ENCODE measurements around the gene SRGAP2.
"Not testable (repeated sequence)": the region's sequence is repeated elsewhere in the genome, so short reads cannot be mapped to it uniquely, and the experiment has no call there.

The SRGAP2 gene

DNA sequence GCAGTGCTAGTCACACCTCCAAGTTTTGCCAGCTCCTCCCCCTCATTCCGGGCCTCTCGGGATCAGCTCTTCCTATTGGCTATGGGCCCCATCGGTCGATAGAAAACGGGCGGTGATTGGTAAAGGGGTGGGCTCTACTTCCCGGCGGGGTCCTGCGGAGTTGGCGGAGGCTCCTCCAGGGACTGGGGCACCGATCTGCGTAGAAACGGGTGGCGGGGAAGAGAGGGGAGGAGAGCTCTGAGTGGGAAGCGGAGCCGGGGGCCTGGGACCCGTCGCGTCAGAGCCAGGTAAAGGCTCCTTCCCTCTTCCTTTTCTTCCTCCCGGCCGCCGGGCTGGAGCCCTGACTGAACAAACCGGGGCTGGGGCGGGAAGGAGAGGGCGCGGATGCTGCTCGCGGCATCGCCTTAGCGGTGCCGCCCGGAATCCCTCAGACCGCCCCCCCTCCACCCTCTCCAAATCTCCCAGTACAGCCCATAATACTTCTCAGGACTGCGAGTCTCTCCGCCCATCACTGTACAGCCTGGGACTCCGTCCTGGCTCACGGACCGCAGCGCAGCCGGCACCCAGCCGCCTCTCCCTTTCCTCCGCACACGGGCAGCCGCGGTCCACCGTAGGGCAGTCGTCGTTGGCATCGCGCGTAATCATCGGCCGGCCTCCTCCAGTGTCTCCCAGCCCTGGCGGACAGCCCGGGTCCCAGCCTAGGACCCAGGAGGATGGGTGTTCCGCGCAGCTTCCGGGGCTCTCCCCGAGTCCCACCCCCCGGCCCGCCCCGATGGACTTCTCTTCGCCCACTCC, at the start of gene SRGAP2:
TSS of gene SRGAP2 (plus strand) at position 178 of the 795 bp plus-strand sequence. CDS start 2,430 bp downstream, outside the sequence.
- DNase-seq, result peak; percentile 45 to 74 (median 69)

DNA sequence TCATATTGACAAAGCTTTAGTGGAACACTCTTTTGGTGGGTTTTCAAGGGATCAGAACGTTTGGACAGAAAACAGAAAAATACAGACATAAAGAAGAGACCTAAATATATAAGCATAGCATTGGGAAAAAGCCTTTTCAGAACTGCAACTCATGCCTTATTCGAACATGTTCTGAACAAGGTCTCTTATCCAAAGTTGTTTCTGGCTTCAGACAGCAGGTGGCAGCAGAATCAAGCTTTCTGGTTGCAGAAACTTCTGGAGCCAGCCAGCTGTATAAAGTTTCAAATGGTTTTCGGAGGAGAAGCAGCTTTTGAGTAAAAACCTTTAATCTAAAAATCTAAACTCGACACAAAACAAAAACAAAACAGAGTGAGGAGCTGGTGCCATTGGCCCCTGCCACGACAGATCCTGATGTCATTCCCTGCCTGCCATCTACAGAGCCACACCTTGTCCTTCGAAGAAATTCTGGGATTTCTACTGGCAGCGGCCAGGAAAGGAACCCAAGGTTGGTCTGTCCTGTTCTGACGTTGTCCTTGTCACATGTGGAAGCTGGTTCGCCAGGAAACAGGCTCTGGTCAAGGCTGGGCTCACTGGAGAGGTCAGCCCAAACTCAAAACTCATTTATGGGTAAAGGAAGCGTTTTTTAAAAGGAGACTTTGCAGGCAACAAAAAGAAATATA, 35.9 kb upstream of the SRGAP2 start:
- DNase-seq, result not testable (repeated sequence)

DNA sequence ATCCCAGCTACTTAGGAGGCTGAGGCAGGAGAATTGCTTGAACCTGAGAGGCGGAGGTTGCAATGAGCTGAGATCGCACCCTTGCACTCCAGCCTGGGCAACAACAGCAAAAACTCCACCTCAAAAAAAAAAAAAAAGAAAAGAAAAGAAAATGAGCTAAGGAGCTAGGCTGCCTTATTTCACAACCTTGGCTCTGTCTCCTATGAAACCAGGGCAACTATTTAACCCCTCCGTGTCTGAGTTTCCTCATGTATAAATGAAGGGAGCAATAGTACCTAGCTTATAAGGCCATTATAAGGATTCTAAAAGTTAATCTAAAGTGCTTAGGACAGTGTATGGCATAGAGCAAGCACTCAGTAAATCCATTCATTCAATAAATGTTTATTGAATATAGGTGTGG, 33.5 kb upstream of the SRGAP2 start:
- not testable (repeated sequence) for DNase-seq

DNA sequence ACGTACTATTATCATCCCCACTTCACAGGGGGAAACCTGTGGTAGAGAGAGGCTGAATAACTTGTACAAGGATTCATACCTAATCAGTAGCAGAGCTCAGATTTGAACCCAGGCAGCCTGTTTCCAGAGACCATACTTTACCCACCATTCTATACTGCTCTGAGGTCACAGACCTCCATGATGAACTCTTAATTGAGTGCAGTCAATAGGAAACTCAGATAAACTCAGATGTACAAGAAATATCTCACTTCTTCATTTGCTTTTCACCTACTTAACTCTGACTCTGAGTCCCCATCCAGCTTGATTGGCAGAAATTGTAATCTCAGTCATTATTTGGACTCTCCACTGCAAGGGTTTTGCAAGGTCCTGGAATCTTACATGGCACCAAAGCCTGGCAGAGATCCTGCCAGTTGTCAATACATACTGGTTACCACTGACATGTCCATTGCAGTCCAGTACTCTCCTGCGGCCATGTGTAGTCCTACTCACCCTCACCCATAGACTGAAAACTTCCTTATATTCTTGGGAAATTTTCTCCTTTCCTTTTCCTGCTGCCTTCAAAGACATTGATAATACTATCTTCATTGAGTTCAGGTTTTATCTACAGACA, 30.1 kb upstream of the SRGAP2 start:
- DNase-seq, result not testable (repeated sequence)

DNA sequence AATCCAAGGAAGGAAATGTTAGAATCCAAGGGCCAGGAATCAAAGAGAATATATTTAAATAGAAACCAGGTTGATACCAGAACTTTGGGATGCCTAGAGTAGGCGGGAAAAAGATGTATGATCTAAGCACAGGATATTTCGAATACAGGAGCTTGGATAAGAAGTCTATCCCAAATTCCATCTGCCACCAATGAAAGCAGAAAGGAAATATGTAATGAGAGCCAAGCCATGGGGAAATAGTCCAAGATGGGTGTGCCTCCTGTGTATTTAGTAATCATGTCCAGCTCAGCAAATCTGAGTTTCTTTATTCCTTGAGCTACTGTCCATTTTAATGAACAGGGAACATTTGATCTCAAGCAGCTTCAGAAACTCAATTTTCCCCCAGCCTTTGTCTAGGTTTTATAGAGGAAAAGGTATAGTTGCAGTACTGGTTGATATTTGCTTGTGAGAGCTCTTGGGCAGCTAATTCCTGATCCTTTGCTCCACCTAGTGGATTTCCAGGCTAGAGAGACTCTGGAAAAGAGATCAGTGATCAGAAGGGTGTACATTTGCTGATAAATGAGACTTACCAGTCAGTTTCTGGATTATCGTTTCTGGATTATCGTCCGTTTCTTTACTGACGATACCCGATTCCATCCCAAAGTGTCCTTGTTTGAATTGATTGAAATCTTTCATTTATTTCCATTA, 29.0 kb upstream of the SRGAP2 start:
- DNase-seq, result peak in 1 of 3 experiments; percentile 17

DNA sequence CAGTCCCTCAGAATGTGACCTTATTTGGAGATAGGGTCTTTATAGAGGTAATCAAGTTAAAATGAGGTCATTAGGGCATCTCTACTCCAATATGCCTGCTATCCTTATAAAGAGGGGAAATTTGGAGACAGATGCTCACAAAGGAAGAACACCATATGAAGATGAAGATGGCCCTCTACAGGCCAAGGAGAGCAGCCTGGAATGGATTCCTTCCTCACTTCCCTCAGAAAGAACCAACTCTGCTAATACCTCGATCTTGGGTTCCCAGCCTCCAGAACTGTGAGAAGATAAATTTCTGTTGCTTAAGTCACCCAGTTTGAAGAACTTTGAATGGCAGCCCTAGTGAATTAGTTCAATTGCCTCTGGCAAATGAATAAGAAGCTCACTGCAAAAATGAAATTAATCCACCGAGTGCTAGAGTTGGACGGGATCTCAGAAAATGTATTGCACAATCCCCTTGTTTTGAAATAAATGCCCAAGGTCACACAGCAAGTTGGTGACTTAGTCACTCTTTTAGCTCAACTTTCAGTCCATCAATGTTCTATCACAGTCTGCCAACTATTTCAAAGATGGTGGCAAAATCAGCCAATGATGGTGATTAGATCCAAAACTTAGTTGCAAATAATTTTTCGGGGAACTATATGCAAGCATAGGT, 27.8 kb upstream of the SRGAP2 start:
- DNase-seq, result not testable (repeated sequence)

DNA sequence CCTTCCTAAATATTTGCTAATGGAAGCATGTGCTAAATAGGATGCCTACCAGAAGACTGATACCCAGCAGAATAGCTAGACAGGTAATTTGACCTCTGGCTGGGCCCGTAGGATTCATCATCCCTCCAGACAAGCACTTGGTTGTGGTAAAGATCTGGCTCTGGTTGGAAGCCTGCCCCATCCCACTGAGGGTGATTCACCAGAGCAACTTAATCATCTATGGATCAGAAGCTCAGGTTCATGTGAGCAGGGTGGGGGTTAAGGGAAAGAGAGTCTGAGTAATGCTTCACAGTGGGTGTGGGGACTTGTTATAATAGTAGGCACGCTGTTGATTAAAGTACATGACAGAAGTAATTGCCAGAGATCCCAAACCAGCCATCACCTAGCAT, 27.2 kb upstream of the SRGAP2 start:
- not testable (repeated sequence) for DNase-seq

DNA sequence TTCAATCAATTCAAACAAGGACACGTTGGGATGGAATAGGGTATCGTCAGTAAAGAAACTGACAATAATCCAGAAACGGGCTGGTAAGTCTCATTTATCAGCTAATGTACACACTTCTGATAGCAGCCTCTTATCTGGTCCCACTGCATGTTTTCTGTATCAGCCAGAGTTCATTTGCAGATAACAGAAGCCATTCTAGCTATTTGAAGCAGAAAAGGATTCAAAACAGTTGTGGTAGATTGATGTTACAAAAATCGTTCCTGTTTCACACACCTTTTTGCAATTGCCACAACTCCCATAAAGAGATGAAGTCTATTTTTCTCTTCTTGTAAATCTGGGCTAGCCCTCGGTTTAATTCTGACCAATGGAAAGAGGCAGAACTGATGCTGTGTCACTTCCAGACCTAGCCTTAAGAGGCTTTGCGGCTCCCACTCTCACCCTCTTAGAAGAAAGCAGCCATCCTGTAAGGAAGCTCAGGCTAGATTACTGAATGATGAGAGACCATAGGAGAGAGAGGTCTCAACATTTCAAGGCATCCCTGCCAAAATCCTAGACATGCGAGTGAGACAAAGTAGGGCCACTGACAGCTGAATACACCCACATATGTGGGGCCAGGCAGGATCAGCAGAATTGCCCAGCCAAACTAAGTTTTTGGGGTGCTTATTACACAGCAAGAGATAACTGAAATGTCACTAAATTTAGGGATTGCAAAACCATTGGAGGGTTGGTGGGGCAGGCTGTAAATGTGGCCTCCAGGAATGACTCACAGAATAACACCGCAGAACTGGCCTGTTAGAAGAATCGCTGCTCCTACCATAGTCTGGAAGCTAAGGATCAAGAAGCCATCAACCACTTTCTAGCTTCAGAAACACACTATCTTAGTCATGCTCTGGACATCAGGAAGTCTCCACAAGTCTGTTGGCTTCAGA, 25.0 kb upstream of the SRGAP2 start:
- DNase-seq, result not testable (repeated sequence)

DNA sequence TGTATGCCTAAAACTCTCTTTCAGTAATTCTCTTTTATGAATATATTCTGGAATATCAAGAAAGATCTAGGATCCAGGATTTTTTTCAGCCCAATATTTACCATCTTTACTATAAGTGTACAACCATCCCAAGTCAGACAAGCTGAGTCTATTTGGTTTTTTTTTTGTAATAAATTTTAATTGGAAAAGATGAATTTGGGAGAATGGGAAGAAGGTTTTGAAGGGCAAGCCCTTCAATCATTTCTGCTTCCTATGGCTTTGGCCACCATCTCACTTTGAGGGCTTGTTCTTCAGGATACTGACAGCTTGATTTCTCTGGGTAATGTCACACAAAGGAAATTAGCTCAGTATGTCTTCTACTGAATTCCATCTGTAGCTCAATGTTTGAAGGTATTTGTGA, 23.7 kb upstream of the SRGAP2 start:
- DNase-seq, result not testable (repeated sequence)

DNA sequence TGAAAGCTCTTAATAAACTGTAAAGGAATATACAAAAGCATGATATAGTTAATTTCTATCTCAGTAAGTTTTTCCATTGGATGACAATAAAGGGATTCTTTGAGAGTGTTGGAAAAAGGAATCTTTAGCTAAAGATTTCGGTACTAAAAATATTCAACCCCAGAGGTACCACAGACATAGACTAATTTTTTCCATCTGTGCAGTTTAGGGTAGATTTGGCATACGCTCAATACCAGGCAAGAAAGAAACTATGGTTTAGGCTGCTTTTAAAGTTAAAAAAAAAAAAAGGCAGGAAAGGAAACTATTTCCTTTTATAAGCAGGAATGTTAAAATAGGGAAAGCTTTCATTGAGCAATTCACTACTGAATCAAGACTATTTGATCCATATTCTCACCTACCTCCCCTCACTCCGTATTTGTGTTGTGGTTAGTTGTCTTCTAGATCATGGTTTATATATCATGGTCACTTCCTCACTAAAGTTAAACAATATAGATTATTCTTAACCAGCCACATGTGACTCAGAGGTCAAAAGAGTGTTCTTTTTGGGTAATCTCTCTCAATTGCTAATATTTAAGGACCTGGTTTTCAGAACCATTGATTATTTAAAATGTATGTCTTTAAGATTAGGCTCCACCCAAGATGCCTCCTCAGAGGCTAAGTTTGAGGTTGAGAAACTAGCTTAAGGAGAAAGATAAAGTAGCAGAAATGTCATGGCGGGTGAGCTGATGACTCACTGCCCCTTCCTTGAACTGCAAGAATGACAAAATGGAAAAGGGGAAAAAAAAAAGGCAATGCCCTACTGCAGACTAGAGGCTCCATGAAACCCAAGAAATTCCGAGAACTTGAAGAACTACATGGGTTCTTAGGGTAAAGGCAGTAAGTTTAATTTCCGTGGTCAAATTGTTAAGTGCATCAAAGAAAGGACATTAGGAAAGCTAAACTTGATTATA, 20.7 kb upstream of the SRGAP2 start:
- DNase-seq, result not testable (repeated sequence)

DNA sequence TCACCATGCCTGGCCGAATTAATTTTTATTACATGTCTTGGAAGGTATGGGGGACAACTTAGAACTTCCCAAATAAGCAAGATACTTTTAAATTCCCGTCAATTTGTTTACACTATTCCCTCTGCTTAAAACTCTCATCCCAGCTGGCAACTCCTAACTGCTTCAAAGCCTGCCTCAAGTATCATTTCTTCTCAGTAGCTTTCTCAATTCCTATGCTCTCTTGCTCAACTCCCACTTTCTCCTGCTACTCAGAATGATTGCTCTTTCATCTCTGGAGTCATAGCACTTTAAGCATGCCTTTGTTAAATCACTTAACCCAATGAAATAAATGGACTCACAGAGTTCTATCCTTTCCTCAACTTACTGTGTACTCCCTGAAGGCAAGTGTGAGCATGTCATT, 19.6 kb upstream of the SRGAP2 start:
- DNase-seq, result not testable (repeated sequence)

DNA sequence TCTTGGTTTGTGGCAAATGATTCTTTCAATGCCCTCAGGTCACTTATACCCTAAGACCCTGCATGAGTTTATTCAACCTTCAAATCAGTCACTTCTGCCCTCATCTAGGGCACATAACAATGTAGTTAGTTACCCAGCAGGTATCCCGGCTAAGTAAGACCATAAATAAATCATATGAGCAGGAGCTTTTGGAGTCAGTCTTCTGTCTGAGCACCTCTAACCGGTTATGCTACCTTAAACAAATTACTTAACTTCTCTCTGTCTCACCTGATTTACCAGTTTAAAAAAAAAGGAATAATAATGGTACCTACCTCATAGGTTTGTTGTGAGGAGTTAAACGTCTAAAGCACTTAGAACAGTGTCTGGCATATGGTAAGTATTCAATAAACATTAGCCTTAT, 17.6 kb upstream of the SRGAP2 start:
- DNase-seq, result not testable (repeated sequence)

DNA sequence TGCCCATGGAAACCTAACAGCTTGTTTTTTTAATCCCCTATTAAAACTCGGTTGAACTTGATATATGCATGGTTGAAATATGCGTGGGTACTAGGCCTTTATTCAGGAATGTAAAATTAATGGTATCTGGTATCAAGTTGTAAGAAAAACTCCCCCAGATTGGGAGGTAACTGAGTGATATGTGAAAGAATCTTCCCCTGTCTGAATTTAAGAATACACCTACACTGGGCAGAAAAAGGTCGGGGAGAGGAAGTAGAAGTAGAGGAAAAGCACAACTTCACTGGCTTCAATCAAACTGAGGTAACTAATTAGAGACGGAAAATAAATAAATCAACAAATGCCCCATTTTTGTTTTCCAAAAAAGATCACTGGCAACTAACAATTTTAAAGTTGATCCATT, 16.5 kb upstream of the SRGAP2 start:
- DNase-seq, result not testable (repeated sequence)

DNA sequence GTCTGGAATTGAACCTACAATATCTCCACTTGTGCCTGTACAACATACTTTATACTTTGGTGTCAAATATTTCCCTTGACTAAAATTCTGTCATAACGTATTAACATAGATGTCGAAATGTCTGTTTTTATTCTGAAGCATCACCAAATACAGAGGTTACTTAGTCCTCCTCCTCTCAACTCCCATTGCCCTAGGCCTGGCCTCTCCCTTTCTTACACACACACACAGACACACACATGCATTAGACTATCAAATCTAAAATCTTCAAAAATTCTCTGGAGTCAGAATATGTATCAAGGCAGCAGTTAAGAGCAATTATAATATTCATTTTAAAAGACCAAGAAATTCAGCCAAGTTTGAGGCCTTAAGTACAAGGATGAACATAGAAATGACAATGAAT, 8.2 kb upstream of the SRGAP2 start:
- DNase-seq, result not testable (repeated sequence)

DNA sequence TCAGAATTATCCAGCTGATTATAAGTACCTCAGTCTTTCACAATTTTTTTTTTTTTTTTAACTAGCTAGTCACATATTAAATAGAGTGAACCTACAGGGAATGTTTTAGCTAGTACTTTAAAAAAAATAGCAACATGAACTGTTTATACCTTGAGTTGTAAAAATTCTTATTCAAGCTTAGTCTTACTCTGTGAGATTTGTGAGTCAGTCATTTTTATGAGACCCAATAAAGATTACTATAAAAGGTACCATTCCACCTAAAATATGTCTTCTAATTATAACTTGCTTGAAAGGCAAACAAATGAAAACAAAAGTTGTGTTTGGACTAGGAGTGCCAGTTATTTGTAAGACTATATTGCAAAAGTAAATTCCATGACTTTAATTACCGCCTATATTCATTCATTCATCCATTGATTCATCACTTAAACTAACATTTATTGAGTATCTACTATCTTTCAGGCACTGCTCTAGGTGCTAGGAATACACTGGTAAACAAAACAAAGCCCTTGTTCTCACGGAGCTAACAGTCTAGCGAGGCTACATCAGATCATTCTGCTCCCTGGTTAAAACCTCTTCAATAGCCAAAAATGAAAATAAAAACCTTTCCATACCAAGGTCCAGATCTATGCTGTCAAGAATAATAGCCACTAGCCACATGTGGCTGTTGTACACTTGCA, 6.5 kb upstream of the SRGAP2 start:
- not testable (repeated sequence) for DNase-seq

DNA sequence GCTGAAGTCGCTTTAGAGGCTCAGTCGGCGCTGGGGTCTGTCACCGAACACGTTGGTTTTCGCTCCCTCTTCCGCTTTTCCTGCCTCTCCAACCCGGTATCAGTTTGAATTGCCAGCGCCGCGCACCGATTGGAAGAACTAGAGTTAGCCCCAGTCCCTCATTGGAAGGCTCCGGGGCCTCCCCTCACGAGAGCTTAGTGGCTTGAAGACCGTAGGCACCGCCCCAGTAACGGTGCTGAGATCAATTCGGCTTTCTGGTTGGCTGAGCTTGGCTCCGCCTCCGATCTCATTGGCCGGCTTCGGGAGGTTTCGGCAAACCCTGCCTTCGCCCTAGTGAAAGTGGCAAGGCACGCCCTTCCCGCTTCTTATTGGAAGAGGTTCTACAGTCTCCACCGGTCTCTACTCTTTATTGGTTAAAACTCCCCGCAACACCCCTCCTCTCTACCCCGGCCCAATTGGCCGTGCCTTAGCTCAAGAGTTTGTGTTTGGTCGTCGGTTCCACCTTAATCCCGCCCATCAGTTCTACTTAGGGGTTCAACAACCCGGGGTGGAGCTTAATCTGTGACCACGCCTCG, 465 bp upstream of the SRGAP2 start, which contains the start of gene FAM72A:
TSS of gene FAM72A (minus strand) at position 51 of the 575 bp plus-strand sequence. CDS start 814 bp downstream, outside the sequence.
- DNase-seq, result peak; percentile 98 to 100 (median 100)

DNA sequence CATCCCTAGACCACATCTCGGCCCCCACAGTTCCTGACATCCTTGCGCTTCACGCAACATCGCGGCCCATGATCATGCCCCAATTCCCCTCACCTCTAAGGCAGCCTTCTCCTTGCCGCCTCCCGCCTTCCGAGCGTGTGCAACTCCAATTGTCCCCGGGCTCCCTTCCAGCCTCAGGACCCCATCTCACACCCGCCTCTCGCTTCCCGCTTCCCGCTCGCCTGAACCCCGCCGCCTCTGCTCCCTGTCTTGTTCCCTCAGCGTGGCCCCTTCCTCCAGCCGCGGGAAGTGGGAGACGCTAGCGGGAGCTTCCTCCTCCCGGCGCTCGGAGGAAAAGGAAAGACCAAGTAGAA, 794 bp downstream of the SRGAP2 start:
- DNase-seq, result not testable (repeated sequence)

DNA sequence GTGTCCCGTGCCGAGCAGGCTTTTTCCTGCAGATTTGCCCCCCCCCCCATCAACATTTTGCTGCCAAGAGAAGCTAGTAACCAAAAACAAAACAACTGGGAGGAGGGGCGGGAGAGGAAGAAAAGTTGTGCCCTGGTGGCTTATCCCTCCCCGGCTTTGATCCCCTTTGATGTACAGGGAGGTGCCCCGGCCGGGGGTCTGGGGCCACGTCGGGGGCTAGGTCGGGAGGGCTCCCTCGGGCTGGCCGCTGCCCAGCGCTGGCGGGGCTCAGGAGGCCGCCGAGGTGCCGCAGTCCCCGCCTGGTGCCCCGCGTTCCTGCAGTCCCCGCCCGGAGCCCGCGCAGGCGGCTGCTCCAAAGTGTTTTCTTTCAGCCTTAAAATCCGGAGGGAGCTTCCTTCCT, 1.5 kb downstream of the SRGAP2 start:
- not testable (repeated sequence) for DNase-seq

DNA sequence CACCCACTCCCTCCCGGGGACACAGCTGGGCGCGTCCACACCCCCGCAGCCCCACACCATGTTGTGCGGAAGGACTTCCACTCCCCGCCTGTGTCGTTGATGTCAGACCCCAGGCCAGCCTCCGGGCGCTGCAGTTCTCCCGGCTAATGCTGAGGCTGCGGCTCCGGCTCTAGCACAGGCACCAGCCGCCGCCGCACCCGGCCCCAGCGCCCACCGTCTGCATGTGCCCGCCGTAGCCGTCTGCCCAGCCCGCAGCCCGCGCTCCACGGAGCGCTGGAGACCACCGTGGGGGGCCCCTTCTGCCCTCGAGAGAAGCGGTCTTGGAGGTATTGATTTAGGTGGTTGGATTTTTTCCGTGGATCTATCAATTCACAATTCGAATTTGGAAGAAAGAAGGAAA, 2.2 kb downstream of the SRGAP2 start:
- not testable (repeated sequence) for DNase-seq

Data from NCI-H1417 (cell line).